NB4 (cell line): Measurements from ENCODE around the gene ANXA9.

Experiments
- MYC ChIP-seq: IDR thresholded peaks from 2 replicates; pipeline ENCODE4 v1.6.1; 2011; ENCODE audit warnings: low read depth, low read length
- POLR2A ChIP-seq: IDR thresholded peaks from 2 replicates; pipeline ENCODE4 v1.6.1; 2011; ENCODE audit warnings: mild to moderate bottlenecking; ENCODE audit not compliant: insufficient read length; ENCODE audit errors: extremely low read depth
- TF ChIP-seq, protein P1 (sequence below): IDR thresholded peaks from one replicate; pipeline ENCODE4 v1.5.1; 2012; ENCODE audit warnings: low read depth, low read length
- TF ChIP-seq, protein P2 (sequence below): IDR thresholded peaks from 2 replicates; pipeline ENCODE4 v1.6.1; 2011; ENCODE audit warnings: low read depth, low read length

DNA sequence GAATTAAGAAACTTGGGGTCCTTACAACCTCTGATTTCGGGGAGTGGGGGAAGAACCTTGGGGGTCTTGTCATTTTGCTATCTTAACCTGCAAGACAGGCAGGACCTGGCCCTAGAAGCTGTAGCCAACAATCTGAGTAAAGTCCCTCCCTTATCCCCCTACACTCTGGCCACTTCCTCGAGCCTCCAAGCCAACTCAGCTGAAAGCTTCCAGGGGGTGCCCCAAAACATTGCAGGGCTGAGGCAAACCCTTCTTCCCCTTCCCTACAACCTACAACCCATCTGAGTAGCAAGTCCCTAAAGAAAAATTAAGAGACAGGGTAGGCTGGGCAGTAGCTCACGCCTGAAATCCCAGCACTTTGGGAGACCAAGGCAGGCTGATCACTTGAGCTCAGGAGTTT, 12.5 kb upstream of the ANXA9 start:
- TF ChIP-seq, protein P1, sequence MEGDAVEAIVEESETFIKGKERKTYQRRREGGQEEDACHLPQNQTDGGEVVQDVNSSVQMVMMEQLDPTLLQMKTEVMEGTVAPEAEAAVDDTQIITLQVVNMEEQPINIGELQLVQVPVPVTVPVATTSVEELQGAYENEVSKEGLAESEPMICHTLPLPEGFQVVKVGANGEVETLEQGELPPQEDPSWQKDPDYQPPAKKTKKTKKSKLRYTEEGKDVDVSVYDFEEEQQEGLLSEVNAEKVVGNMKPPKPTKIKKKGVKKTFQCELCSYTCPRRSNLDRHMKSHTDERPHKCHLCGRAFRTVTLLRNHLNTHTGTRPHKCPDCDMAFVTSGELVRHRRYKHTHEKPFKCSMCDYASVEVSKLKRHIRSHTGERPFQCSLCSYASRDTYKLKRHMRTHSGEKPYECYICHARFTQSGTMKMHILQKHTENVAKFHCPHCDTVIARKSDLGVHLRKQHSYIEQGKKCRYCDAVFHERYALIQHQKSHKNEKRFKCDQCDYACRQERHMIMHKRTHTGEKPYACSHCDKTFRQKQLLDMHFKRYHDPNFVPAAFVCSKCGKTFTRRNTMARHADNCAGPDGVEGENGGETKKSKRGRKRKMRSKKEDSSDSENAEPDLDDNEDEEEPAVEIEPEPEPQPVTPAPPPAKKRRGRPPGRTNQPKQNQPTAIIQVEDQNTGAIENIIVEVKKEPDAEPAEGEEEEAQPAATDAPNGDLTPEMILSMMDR, result no peak
- TF ChIP-seq POLR2A (no peak), MYC (no peak)
- TF ChIP-seq, protein P2, sequence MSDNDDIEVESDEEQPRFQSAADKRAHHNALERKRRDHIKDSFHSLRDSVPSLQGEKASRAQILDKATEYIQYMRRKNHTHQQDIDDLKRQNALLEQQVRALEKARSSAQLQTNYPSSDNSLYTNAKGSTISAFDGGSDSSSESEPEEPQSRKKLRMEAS, result no peak
